Transverse colon (tissue), 4 donors: Measurements from ENCODE around the gene CRMP1. TPM values are rescaled to one million over a fixed set of nuclear protein-coding genes. Genes with fewer than 3 reads are reported as not detected.

ENCODE experiments used
- DNase-seq: peaks from one replicate; pipeline ENCODE4 v3.0.0-alpha.2; 2019
- H3K27ac ChIP-seq, 4 donors: fragments of 200-600 bp; sonication (generic); 2 replicates each; pipeline ENCODE4 v1.5.1; 2016 to 2018; ENCODE audit warnings: inconsistent platforms in 4 of 4
- H3K27me3 ChIP-seq: fragments of 200-600 bp; sonication (generic); 2 replicates; pipeline ENCODE4 v1.5.1; 2017; ENCODE audit warnings: inconsistent platforms
- H3K36me3 ChIP-seq, 4 donors: fragments of 200-600 bp; sonication (generic); 2 replicates each; pipeline ENCODE4 v1.5.1; 2017 to 2019; ENCODE audit warnings: inconsistent platforms in 4 of 4
- H3K4me1 ChIP-seq, 4 donors: fragments of 200-600 bp; sonication (generic); 2 replicates each; pipeline ENCODE4 v1.5.1; 2017 to 2020; ENCODE audit warnings: inconsistent platforms in 4 of 4
- H3K4me3 ChIP-seq, 4 donors: fragments of 200-600 bp; sonication (generic); 1 replicate in 1 of 4; 2 replicates in 3 of 4; pipeline versions ENCODE4 v1.5.1 to v1.6.1; 2017 to 2019; ENCODE audit warnings: inconsistent platforms in 4 of 4
- H3K9me3 ChIP-seq, 2 donors: fragments of 200-600 bp; sonication (generic); 2 replicates each; pipeline ENCODE4 v1.5.1; 2017 to 2019; ENCODE audit warnings: inconsistent platforms in 2 of 2
- EP300 ChIP-seq: sonication (generic); formaldehyde crosslinking; IDR thresholded peaks from one replicate; pipeline ENCODE4 v1.6.1; 2017; ENCODE audit warnings: antibody characterized with exemption, low read depth
- POLR2A ChIP-seq: fragments of 450-650 bp; IDR thresholded peaks from one replicate; pipeline ENCODE4 v1.6.1; 2016; ENCODE audit warnings: antibody characterized with exemption, mild to moderate bottlenecking, moderate library complexity
- POLR2AphosphoS5 ChIP-seq, 3 donors: sonication (generic); formaldehyde crosslinking; IDR thresholded peaks; one replicate each; pipeline ENCODE4 v1.6.1; 2016; ENCODE audit warnings: antibody characterized with exemption in 3 of 3
- WGBS, 2 donors: methylation state at CpG; one replicate each; pipeline ENCODE4 v1.1.5; 2018; ENCODE audit warnings: low coverage in 1 of 2; 5-methylcytosine and 5-hydroxymethylcytosine counted together
- in situ Hi-C, 4 donors: fragments of 200-750 bp; cut with MboI; loops; one replicate each; pipeline versions ENCODE4 v1.15.0 to v1.15.1; 2017; ENCODE audit warnings: low sequenced_read_pairs in 3 of 4, low pct_ligation_motif_present in 1 of 4, low pct_unique_long_range_greater_than_20kb in 1 of 4
- intact Hi-C: fragments of 100-400 bp; cut with DNase I; formaldehyde crosslinking; loops from one replicate; pipeline ENCODE4 v1.15.1; 2023; ENCODE audit warnings: low total_unique reads
- total RNA-seq, 4 donors: library from RNA; depleted of rRNA; stranded (reverse); fragments of >200 nt; gene quantifications; one replicate each; pipeline ENCODE4 v1.1.0, GENCODE V29; 2016
- TF ChIP-seq, protein P1 (sequence below), 5 experiments: fragments of 200-600 bp in 3 of 5; fragments of 450-650 bp in 2 of 5; sonication (generic) in 3 of 5; IDR thresholded peaks; 1 replicate in 2 of 5; 2 replicates in 3 of 5; pipeline ENCODE4 v1.5.1; 2016 to 2017; ENCODE audit warnings: antibody characterized with exemption in 5 of 5, inconsistent platforms in 3 of 5, mild to moderate bottlenecking in 2 of 5, moderate library complexity in 1 of 5

CRMP1 gene
- total RNA-seq, 4 donors from 2014 or later = 0.55 to 3.0 (median 2.1) TPM; not detected in 1

DNA sequence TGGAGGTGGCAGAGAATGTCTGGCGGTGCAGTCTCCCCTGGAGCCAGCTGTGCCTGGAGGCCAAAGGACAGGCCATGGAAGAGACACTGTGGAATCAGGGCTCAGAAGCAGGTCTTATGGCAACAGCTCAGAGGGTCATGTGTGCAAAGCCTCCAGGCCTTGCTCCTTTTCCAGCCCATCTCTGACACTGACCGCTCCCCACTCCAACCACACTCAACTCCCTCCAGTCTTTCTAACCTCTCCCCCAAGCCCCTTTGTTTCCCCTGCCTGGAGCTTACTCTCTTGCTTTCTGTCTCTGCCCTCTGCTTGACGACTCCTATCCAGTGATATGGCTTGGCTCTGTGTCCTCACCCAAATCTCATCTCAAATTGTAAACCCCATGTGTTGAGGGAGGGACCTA is 34.2 kb upstream of the CRMP1 start:
- intact Hi-C loops = no loop called here
- H3K4me3 ChIP-seq = no peak overlapping the region
- H3K9me3 ChIP-seq = no peaks in the 10 kb centered on the region
- no peak for DNase-seq
- TF ChIP-seq, protein P1, sequence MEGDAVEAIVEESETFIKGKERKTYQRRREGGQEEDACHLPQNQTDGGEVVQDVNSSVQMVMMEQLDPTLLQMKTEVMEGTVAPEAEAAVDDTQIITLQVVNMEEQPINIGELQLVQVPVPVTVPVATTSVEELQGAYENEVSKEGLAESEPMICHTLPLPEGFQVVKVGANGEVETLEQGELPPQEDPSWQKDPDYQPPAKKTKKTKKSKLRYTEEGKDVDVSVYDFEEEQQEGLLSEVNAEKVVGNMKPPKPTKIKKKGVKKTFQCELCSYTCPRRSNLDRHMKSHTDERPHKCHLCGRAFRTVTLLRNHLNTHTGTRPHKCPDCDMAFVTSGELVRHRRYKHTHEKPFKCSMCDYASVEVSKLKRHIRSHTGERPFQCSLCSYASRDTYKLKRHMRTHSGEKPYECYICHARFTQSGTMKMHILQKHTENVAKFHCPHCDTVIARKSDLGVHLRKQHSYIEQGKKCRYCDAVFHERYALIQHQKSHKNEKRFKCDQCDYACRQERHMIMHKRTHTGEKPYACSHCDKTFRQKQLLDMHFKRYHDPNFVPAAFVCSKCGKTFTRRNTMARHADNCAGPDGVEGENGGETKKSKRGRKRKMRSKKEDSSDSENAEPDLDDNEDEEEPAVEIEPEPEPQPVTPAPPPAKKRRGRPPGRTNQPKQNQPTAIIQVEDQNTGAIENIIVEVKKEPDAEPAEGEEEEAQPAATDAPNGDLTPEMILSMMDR (IDR thresholded peaks at IDR 0.05) = no peak
- TF ChIP-seq EP300 = no peak
- TF ChIP-seq POLR2A = no peak
- TF ChIP-seq POLR2AphosphoS5 (IDR thresholded peaks at IDR 0.05) = no peak
- H3K36me3 ChIP-seq = no peaks in the 10 kb centered on the region
- H3K27me3 ChIP-seq = peaks cover 16% of the 10 kb centered on the region
- no peaks in the 10 kb centered on the region for H3K4me1 ChIP-seq
- 74% methylated on average over 3 of the region's 3 CpGs; no CpG with 5 or more reads in 1 of the 2 donors for WGBS, 2 donors
- H3K27ac ChIP-seq = no peak overlapping the region
- in situ Hi-C loops = no loop called here

DNA sequence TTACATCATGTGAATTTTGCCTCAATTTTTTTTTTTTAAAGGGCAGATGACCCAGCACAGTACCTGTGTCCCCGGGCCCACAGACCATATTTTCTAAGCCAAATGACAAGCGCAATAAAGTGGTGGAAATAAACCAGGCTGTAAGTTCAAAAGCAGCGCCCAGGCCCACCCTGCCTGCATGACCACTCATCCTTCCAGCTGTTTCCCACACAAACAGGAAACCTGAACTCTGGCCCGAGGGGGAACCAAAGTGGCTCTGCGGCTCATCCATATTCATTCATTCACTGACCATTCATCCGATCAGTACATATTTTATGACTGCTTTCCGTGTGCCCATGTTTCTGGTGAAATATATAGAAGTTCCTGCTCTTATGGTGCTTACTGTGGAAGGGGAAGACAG is 33.7 kb upstream of the CRMP1 start:
- no peak for DNase-seq
- in situ Hi-C loops = no loop called here
- H3K27ac ChIP-seq = no peak overlapping the region
- no peaks in the 10 kb centered on the region for H3K4me1 ChIP-seq
- H3K9me3 ChIP-seq = no peaks in the 10 kb centered on the region
- WGBS, 2 donors = 44 to 58% methylated on average over 3 to 7 of the region's 7 CpGs
- peaks cover 11% of the 10 kb centered on the region for H3K27me3 ChIP-seq
- TF ChIP-seq EP300 (no peak), POLR2AphosphoS5 (IDR thresholded peaks at IDR 0.05) (no peak), POLR2A (no peak)
- TF ChIP-seq, protein P1 (IDR thresholded peaks at IDR 0.05) = no peak
- H3K4me3 ChIP-seq = no peak overlapping the region
- intact Hi-C loops = no loop called here
- no peaks in the 10 kb centered on the region for H3K36me3 ChIP-seq

DNA sequence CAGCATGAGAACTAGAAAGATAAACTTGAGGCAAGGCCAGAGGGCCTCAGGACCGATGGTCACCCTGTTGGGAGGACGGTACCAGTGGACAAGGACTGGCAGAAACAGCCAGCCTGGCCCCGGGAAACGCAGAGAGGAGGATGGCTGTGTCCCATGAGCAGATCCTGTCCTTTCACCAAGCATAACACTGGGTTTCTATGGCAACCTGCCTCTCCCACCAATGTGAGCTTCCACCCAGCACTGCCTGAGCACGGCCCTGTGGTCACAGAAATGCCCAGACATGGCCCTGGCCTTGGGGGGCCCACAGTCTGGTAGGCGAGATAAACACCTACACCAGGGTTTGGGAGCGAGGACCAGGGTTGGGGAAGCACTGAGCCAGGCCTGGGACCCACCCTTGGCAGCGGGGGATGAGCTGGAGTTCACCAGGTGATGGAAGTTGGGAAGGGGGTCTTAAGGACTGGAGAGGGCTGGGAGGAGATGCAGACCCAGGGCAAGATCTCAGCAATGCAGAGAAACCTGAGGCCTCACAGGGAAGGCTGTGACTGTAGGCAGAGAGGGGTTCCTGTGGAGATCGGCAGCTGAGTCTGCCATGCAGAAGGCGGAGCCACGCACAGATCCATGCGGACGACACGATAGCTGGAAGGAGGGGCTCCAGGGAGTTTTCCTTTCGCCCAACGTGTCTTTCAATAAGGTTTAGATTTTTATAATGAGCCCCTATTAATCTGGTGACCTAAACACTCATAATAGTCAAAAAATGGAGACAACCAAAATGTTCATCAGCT is 32.7 kb upstream of the CRMP1 start:
- H3K27ac ChIP-seq = no peak overlapping the region
- no peaks in the 10 kb centered on the region for H3K36me3 ChIP-seq
- intact Hi-C loops = no loop called here
- no peak for DNase-seq
- in situ Hi-C loops = no loop called here
- 57 to 77% methylated on average over 4 to 16 of the region's 16 CpGs for WGBS, 2 donors
- H3K4me1 ChIP-seq = no peaks in the 10 kb centered on the region
- H3K27me3 ChIP-seq = peaks cover 8% of the 10 kb centered on the region
- no peaks in the 10 kb centered on the region for H3K9me3 ChIP-seq
- no peak overlapping the region for H3K4me3 ChIP-seq
- TF ChIP-seq EP300 (no peak), POLR2AphosphoS5 (IDR thresholded peaks at IDR 0.05) (no peak), POLR2A (no peak)
- TF ChIP-seq, protein P1 (IDR thresholded peaks at IDR 0.05) = no peak

DNA sequence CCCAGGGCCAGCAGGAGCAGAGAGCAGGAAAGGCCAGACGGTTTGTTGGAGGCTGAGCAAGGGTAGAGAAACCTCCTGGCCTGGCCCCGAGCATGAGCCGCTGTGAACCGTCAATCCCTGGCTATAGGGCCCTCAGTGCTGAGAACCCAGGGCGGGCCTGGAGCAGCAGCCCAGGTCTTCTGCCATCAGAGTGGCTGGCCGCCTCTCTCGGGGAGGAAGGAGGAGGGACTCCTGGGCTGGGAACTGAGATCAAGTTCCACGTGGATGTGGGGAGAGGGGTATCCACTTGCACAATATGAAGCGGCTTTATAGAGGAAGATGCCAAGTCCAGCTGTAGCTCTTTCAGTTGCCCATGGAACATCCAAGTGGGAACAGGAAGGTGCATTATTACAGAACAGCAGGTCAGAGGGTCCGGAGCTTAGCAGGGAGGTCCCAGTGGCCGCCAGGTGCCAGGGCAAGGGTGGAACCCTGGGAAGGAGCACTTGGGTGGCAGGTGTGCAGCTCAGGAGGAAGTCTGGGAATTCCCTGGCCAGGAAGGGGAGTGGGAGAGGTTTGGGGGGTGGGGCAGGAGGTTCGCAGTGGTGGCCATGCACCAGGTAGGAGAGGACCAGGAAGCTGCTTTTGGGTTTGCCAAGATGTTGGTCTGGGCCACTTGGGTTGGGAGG is 31.7 kb upstream of the CRMP1 start:
- peaks cover 5% of the 10 kb centered on the region for H3K27me3 ChIP-seq

More for the DNA sequence above, 31.7 kb upstream of the CRMP1 start:
- H3K4me3 ChIP-seq = no peak overlapping the region
- TF ChIP-seq POLR2AphosphoS5 (IDR thresholded peaks at IDR 0.05) = no peak
- TF ChIP-seq, protein P1 (IDR thresholded peaks at IDR 0.05) = no peak
- no peak for TF ChIP-seq POLR2A
- no peak for TF ChIP-seq EP300
- no peaks in the 10 kb centered on the region for H3K9me3 ChIP-seq
- intact Hi-C loops = no loop called here
- in situ Hi-C loops = no loop called here
- no peaks in the 10 kb centered on the region for H3K36me3 ChIP-seq
- WGBS, 2 donors = 78 to 80% methylated on average over 2 to 11 of the region's 12 CpGs
- H3K27ac ChIP-seq = no peak overlapping the region
- no peak for DNase-seq
- H3K4me1 ChIP-seq = no peaks in the 10 kb centered on the region
